ENCODE data around the gene DAP3. TPM values are rescaled to one million over a fixed set of nuclear protein-coding genes. Genes with fewer than 3 reads are reported as not detected.
"Not testable (repeated sequence)": the region's sequence is repeated elsewhere in the genome, so short reads cannot be mapped to it uniquely, and the experiment has no call there.

DAP3 gene
- total RNA-seq, result 100 to 1,000 TPM; 107 to 112 TPM
- 89.6 TPM for polyA plus RNA-seq (2013, experiment 1 of 2)
- polyA plus RNA-seq (2013, experiment 2 of 2), result 82.4 TPM
- long read RNA-seq, experiment 1, transcript DAP3-202 (13 exons, 2,089 nt), result major isoform, 10 of 33 reads
- long read RNA-seq, experiment 1, partial matches to known transcripts, result 7 of 33 reads
- long read RNA-seq, experiment 1, other reads (novel, unspliced or antisense), result 11 of 33 reads
- long read RNA-seq, experiment 2, transcript DAP3-202 (13 exons, 2,089 nt), result major isoform, 34 of 72 reads
- long read RNA-seq, experiment 2, transcript DAP3-201 (13 exons, 1,649 nt), result minor isoform, 9 of 72 reads
- long read RNA-seq, experiment 2, partial matches to known transcripts, result 4 of 72 reads
- long read RNA-seq, experiment 2, other reads (novel, unspliced or antisense), result 21 of 72 reads
- long read RNA-seq, experiment 3, transcript DAP3-201 (13 exons, 1,649 nt), result minor isoform, 25 of 186 reads
- long read RNA-seq, experiment 3, transcript DAP3-202 (13 exons, 2,089 nt), result major isoform, 107 of 186 reads
- long read RNA-seq, experiment 3, partial matches to known transcripts, result 8 of 186 reads
- long read RNA-seq, experiment 3, other reads (novel, unspliced or antisense), result 38 of 186 reads
- long read RNA-seq, experiment 4, transcript DAP3-225 (12 exons, 1,894 nt), result minor isoform, 8 of 181 reads
- long read RNA-seq, experiment 4, transcript DAP3-202 (13 exons, 2,089 nt), result major isoform, 113 of 181 reads
- long read RNA-seq, experiment 4, transcript DAP3-201 (13 exons, 1,649 nt), result minor isoform, 12 of 181 reads
- long read RNA-seq, experiment 4, partial matches to known transcripts, result 14 of 181 reads
- long read RNA-seq, experiment 4, other reads (novel, unspliced or antisense), result 31 of 181 reads

GRCh38 chr1:155689081-155689607, at the start of gene DAP3:
TSS of gene DAP3 (plus strand) at chr1:155689091. CDS start at chr1:155709780, 20,689 bp downstream.
- not testable (repeated sequence) for H3K27me3 Mint-ChIP-seq (ENCODE audit: insufficient read depth); H3K27me3 ChIP-seq (ENCODE audit: control insufficient read depth, insufficient read depth, low read length, poor library complexity, severe bottlenecking); H3K4me1 ChIP-seq (ENCODE audit: control insufficient read depth, insufficient read depth, low read length); DNase-seq
- peaks cover 55% of the 10 kb centered on the region for H3K36me3 Mint-ChIP-seq (ENCODE audit: low read depth)
- peaks cover 37% of the 10 kb centered on the region for H3K9me3 ChIP-seq (ENCODE audit: control insufficient read depth, low read length)
- H3K4me3 ChIP-seq (ENCODE audit: low read length), result peak within 1 kb of the TSS; percentile 94
- peak within 1 kb of the TSS; percentile 97 for H3K4me3 Mint-ChIP-seq
- H3K27ac ChIP-seq (ENCODE audit: low read depth, low read length), result peak within 1 kb of the TSS; percentile 100
- peaks cover 38% of the 10 kb centered on the region for H3K36me3 ChIP-seq (ENCODE audit: control insufficient read depth, insufficient read depth, low read length)
- peaks cover 14% of the 10 kb centered on the region for H3K4me1 Mint-ChIP-seq
- H3K27ac Mint-ChIP-seq, result peak within 1 kb of the TSS; percentile 94
- whole genome bisulfite sequencing, 2 experiments (ENCODE audit: insufficient coverage in 1 of 2, insufficient read length in 1 of 2), result 0 to 1% methylated on average over 7 to 28 of the region's 28 CpGs
- peaks cover 39% of the 10 kb centered on the region for H3K9me3 Mint-ChIP-seq
- peak within 1 kb of the TSS; percentile 96 for H3K9ac ChIP-seq (ENCODE audit: extremely low read depth, low read length, poor library complexity, severe bottlenecking)

- H3K27ac ChIP-seq (ENCODE audit: low read depth, low read length), result no peak overlapping the region
- no peak overlapping the region for H3K4me3 ChIP-seq (ENCODE audit: low read length)
- TF ChIP-seq, protein P1, sequence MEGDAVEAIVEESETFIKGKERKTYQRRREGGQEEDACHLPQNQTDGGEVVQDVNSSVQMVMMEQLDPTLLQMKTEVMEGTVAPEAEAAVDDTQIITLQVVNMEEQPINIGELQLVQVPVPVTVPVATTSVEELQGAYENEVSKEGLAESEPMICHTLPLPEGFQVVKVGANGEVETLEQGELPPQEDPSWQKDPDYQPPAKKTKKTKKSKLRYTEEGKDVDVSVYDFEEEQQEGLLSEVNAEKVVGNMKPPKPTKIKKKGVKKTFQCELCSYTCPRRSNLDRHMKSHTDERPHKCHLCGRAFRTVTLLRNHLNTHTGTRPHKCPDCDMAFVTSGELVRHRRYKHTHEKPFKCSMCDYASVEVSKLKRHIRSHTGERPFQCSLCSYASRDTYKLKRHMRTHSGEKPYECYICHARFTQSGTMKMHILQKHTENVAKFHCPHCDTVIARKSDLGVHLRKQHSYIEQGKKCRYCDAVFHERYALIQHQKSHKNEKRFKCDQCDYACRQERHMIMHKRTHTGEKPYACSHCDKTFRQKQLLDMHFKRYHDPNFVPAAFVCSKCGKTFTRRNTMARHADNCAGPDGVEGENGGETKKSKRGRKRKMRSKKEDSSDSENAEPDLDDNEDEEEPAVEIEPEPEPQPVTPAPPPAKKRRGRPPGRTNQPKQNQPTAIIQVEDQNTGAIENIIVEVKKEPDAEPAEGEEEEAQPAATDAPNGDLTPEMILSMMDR (conservative IDR thresholded peaks at IDR 0.05), result no peak
- H3K27me3 ChIP-seq (ENCODE audit: control insufficient read depth, insufficient read depth, low read length, poor library complexity, severe bottlenecking), result no peaks in the 10 kb centered on the region
- H3K4me1 ChIP-seq (ENCODE audit: control insufficient read depth, insufficient read depth, low read length), result no peaks in the 10 kb centered on the region
- Mint-ChIP-seq H3K27me3 (ENCODE audit: insufficient read depth) (peaks cover 6% of the 10 kb centered on the region), H3K27ac (no peak overlapping the region), H3K36me3 (ENCODE audit: low read depth) (peaks cover 8% of the 10 kb centered on the region), H3K9me3 (peaks cover 65% of the 10 kb centered on the region), H3K4me1 (peaks cover 10% of the 10 kb centered on the region), H3K4me3 (no peak overlapping the region)
- no peak overlapping the region for H3K9ac ChIP-seq (ENCODE audit: extremely low read depth, low read length, poor library complexity, severe bottlenecking)
- H3K9me3 ChIP-seq (ENCODE audit: control insufficient read depth, low read length), result peaks cover 45% of the 10 kb centered on the region
- H3K36me3 ChIP-seq (ENCODE audit: control insufficient read depth, insufficient read depth, low read length), result no peaks in the 10 kb centered on the region
- DNase-seq, result no peak
These were observed 48.5 kb upstream of the DAP3 start for GRCh38 chr1:155640367-155640766.

- not testable (repeated sequence) for H3K27me3 Mint-ChIP-seq (ENCODE audit: insufficient read depth); H3K36me3 Mint-ChIP-seq (ENCODE audit: low read depth); H3K4me3 Mint-ChIP-seq; H3K27ac ChIP-seq (ENCODE audit: low read depth, low read length); H3K27ac Mint-ChIP-seq; H3K9ac ChIP-seq (ENCODE audit: extremely low read depth, low read length, poor library complexity, severe bottlenecking); H3K4me1 Mint-ChIP-seq; H3K27me3 ChIP-seq (ENCODE audit: control insufficient read depth, insufficient read depth, low read length, poor library complexity, severe bottlenecking); H3K36me3 ChIP-seq (ENCODE audit: control insufficient read depth, insufficient read depth, low read length); H3K4me1 ChIP-seq (ENCODE audit: control insufficient read depth, insufficient read depth, low read length); DNase-seq
- Histone ChIP-seq H3K4me3 (ENCODE audit: low read length) (peak overlapping the region; percentile 18), H3K9me3 (ENCODE audit: control insufficient read depth, low read length) (peaks cover 45% of the 10 kb centered on the region)
- peaks cover 65% of the 10 kb centered on the region for H3K9me3 Mint-ChIP-seq
- 89 to 100% methylated on average over 4 to 11 of the region's 11 CpGs for WGBS, 2 experiments (ENCODE audit: insufficient coverage in 1 of 2, insufficient read length in 1 of 2)
These were observed 46.2 kb upstream of the DAP3 start for GRCh38 chr1:155642559-155643180.
